HepG2 (cell line): ENCODE results near the gene FSIP1. TPM values are rescaled to one million over a fixed set of nuclear protein-coding genes. Genes with fewer than 3 reads are reported as not detected.

Experiments used
- ATAC-seq: fragments of 200-7000 bp; cut with Tn5 transposase; 3 replicates; pipeline ENCODE4 v1.9.1; 2020; ENCODE audit warnings: mild to moderate bottlenecking, moderate library complexity
- BruUV-seq: library from RNA; stranded (reverse); fragments of 400-500 nt; replicated peaks from 2 replicates; lab custom pipeline; 2021; lab: Mats Ljungman, UMichigan
- CTCF ChIA-PET: fragments of 300-600 bp; formaldehyde crosslinking; extraction: SDS; loops from one replicate; lab custom pipeline; 2021; ENCODE audit warnings: low total read pairs, inconsistent platforms, low intra/inter-chr PET ratio; lab: Yijun Ruan, JAX
- POLR2A ChIA-PET: fragments of 350-600 bp; sonication (Branson Sonifier 250); formaldehyde crosslinking; loops from one replicate; lab custom pipeline; 2020; ENCODE audit warnings: antibody characterized with exemption, inconsistent platforms; lab: Yijun Ruan, JAX
- DNase-seq: peaks from one replicate; pipeline ENCODE4 v3.0.0-alpha.2; 2015; ENCODE audit warnings: low spot score
- FAIRE-seq: peaks from 3 replicates; lab custom pipeline; 2011; peaks lifted over from hg19 to GRCh38; lab: Jason Lieb, UNC
- H2AFZ ChIP-seq: one replicate; pipeline ENCODE4 v1.6.1; 2011; ENCODE audit warnings: low read length, inconsistent platforms
- H3K27ac ChIP-seq: fragments of 300-600 bp; 3 replicates; pipeline ENCODE4 v1.8.0; 2011; ENCODE audit warnings: mixed run types, mild to moderate bottlenecking, mixed read lengths, low read length, inconsistent platforms; ENCODE audit not compliant: insufficient read depth; ENCODE audit errors: extremely low read length
- H3K27me3 ChIP-seq, 2 experiments: fragments of 200-600 bp in 1 of 2; 2 replicates in 1 of 2; 3 replicates in 1 of 2; pipeline versions ENCODE4 v1.6.0 to v1.8.0; 2011; ENCODE audit warnings: low read length in 2 of 2, mild to moderate bottlenecking in 2 of 2, moderate library complexity in 2 of 2, inconsistent platforms in 1 of 2; ENCODE audit not compliant: insufficient read depth in 2 of 2, control insufficient read depth in 1 of 2
- H3K36me3 ChIP-seq, 2 experiments: fragments of 200-600 bp in 1 of 2; replicated peaks in 1 of 2; 2 replicates in 1 of 2; 3 replicates in 1 of 2; pipeline versions ENCODE4 v1.5.1 to v1.8.0; 2011; ENCODE audit warnings: low read length in 2 of 2, inconsistent platforms in 1 of 2; ENCODE audit not compliant: insufficient read depth in 2 of 2, control insufficient read depth in 1 of 2
- H3K4me1 ChIP-seq: 2 replicates; pipeline ENCODE4 v1.5.1; 2012; ENCODE audit warnings: low read length, inconsistent platforms; ENCODE audit not compliant: insufficient read depth
- H3K4me2 ChIP-seq: 2 replicates; pipeline ENCODE4 v1.6.0; 2011; ENCODE audit warnings: low read depth, low read length, inconsistent platforms
- H3K4me3 ChIP-seq, 3 experiments: fragments of 200-600 bp in 1 of 3; sonication (generic), shearing (Covaris generic) in 1 of 3; replicated peaks in 1 of 3; 2 replicates each; pipeline ENCODE4 v1.5.1; 2011 to 2016; ENCODE audit warnings: low read length in 3 of 3, inconsistent platforms in 2 of 3, low read depth in 2 of 3, mild to moderate bottlenecking in 2 of 3, control low read depth in 1 of 3, mixed read lengths in 1 of 3; ENCODE audit not compliant: insufficient read depth in 1 of 3
- H3K79me2 ChIP-seq: one replicate; pipeline ENCODE4 v1.6.1; 2011; ENCODE audit warnings: low read length, inconsistent platforms; ENCODE audit not compliant: insufficient read depth
- H3K9ac ChIP-seq: 2 replicates; pipeline ENCODE4 v1.6.0; 2011; ENCODE audit warnings: mild to moderate bottlenecking, low read depth, low read length, inconsistent platforms; ENCODE audit not compliant: insufficient read depth
- H3K9me3 ChIP-seq: 2 replicates; pipeline ENCODE4 v1.5.1; 2012; ENCODE audit warnings: mild to moderate bottlenecking, low read length
- H4K20me1 ChIP-seq: 2 replicates; pipeline ENCODE4 v1.6.0; 2011; ENCODE audit warnings: inconsistent platforms, mild to moderate bottlenecking, low read length, moderate library complexity; ENCODE audit not compliant: insufficient read depth
- IKZF4 ChIP-seq: sonication (generic); formaldehyde crosslinking; IDR thresholded peaks from 2 replicates; pipeline ENCODE4 v1.5.1; 2020; ENCODE audit warnings: borderline replicate concordance, mild to moderate bottlenecking, low read depth, missing genetic modification reagents; ENCODE audit errors: not compliant biosample characterization
- MXD4 ChIP-seq: IDR thresholded peaks from 2 replicates; pipeline ENCODE4 v1.6.1; 2016; ENCODE audit warnings: mild to moderate bottlenecking, missing biosample characterization, missing genetic modification reagents
- NFKBIZ ChIP-seq: IDR thresholded peaks from 2 replicates; pipeline ENCODE4 v1.6.1; 2018; ENCODE audit warnings: missing genetic modification reagents, missing compliant biosample characterization
- PHF5A ChIP-seq: IDR thresholded peaks from one replicate; pipeline ENCODE4 v1.6.1; 2018; ENCODE audit warnings: low read depth, missing genetic modification reagents; ENCODE audit not compliant: unreplicated experiment
- PRDM15 ChIP-seq: sonication (generic); formaldehyde crosslinking; IDR thresholded peaks from 2 replicates; pipeline ENCODE4 v1.4.0; 2020; ENCODE audit warnings: missing genetic modification reagents
- ZNF3 ChIP-seq: IDR thresholded peaks from 2 replicates; pipeline ENCODE4 v1.7.0; 2017; ENCODE audit warnings: inconsistent platforms
- WGBS: methylation state at CpG from one replicate; pipeline ENCODE4 v1.1.6; 2017; ENCODE audit warnings: low lambda C conversion rate; 5-methylcytosine and 5-hydroxymethylcytosine counted together
- in situ Hi-C: cut with HindIII; loops from 2 replicates; pipeline ENCODE4 v1.10.0; 2017; ENCODE audit warnings: low pct_unique_long_range_greater_than_20kb; ENCODE audit not compliant: extremely low pct_ligation_motif_present
- intact Hi-C: fragments of 100-400 bp; cut with micrococcal nuclease; formaldehyde crosslinking; loops from one replicate; pipeline ENCODE4 v1.10.0; 2022; ENCODE audit not compliant: unreplicated experiment
- polyA plus RNA-seq, 8 experiments: library from polyadenylated mRNA; depleted of rRNA in 3 of 8; stranded (reverse) in 7 of 8; unstranded in 1 of 8; fragments of >200 nt; fragmentation: Illumina TruSeq in 4 of 8; extraction: Trizol in 4 of 8; gene quantifications; 2 replicates each; pipeline versions ENCODE4 v1.2.1 to v1.2.3, GENCODE V29; 2011 to 2016; ENCODE audit warnings: low read depth in 4 of 8, missing spikeins in 1 of 8, mixed read lengths in 1 of 8; ENCODE audit not compliant: insufficient read depth in 1 of 8
- total RNA-seq, 5 experiments: library from RNA; depleted of rRNA; stranded (reverse); fragments of >200 nt; fragmentation: Illumina TruSeq; extraction: Trizol; gene quantifications; 2 replicates each; pipeline ENCODE4 v1.2.3, GENCODE V29; 2016; ENCODE audit warnings: low read depth in 1 of 5
- TF ChIP-seq, protein P1 (sequence below): sonication (generic); formaldehyde crosslinking; IDR thresholded peaks from 2 replicates; pipeline ENCODE4 v1.4.0; 2020; ENCODE audit warnings: missing genetic modification reagents

Gene FSIP1
- total and polyA plus RNA-seq, 2 of the 13 experiments (the other 11 are each of a cell fraction or from before 2014, with no cell fraction given), result 0.18 TPM; not detected in 1

GRCh38 chr15:39807791-39808190 lies 25.1 kb upstream of the FSIP1 start:
- H3K9me3 ChIP-seq, result no peaks in the 10 kb centered on the region
- H3K9ac ChIP-seq, result no peak overlapping the region
- no peaks in the 10 kb centered on the region for H4K20me1 ChIP-seq
- no peak for FAIRE-seq
- no peaks in the 10 kb centered on the region for H3K36me3 ChIP-seq
- in situ Hi-C loops, result no loop called here
- no peaks in the 10 kb centered on the region for H3K4me1 ChIP-seq
- ATAC-seq, result no peak; the same call in 1 of the 3 replicates
- no peak overlapping the region for H3K4me2 ChIP-seq
- no peaks in the 10 kb centered on the region for H3K79me2 ChIP-seq
- WGBS, result 36% methylated on average over 4 of the region's 4 CpGs
- CTCF ChIA-PET, result no interaction called here
- no peak overlapping the region for H3K27ac ChIP-seq
- 0 out of 5 replicates have a peak, but pooled peaks cover 0 to 4% of the 10 kb centered on the region in 2 experiments for H3K27me3 ChIP-seq
- POLR2A ChIA-PET, result no interaction called here
- TF ChIP-seq PHF5A (no peak), NFKBIZ (CRISPR knock-in tag) (no peak), MXD4 (no peak), IKZF4 (CRISPR knock-in tag) (no peak), PRDM15 (CRISPR knock-in tag) (peak; percentile 95), ZNF3 (CRISPR knock-in tag) (no peak)
- TF ChIP-seq, protein P1, sequence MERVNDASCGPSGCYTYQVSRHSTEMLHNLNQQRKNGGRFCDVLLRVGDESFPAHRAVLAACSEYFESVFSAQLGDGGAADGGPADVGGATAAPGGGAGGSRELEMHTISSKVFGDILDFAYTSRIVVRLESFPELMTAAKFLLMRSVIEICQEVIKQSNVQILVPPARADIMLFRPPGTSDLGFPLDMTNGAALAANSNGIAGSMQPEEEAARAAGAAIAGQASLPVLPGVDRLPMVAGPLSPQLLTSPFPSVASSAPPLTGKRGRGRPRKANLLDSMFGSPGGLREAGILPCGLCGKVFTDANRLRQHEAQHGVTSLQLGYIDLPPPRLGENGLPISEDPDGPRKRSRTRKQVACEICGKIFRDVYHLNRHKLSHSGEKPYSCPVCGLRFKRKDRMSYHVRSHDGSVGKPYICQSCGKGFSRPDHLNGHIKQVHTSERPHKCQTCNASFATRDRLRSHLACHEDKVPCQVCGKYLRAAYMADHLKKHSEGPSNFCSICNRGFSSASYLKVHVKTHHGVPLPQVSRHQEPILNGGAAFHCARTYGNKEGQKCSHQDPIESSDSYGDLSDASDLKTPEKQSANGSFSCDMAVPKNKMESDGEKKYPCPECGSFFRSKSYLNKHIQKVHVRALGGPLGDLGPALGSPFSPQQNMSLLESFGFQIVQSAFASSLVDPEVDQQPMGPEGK (CRISPR knock-in tag), result no peak
- intact Hi-C loops, result no loop called here
- H2AFZ ChIP-seq, result no peak overlapping the region
- BruUV-seq, result no TSS peak
- no peak overlapping the region for H3K4me3 ChIP-seq
- DNase-seq, result no peak
